Common myeloid progenitor, CD34-positive (primary cell): Measurements from ENCODE around the gene NEURL4.

Experiments
- CTCF ChIA-PET: fragments of 350-600 bp; sonication (Branson Sonifier 250); formaldehyde crosslinking; loops from one replicate; lab custom pipeline; 2021; ENCODE audit warnings: antibody characterized with exemption; lab: Charles Lee
- POLR2A ChIA-PET: fragments of 350-600 bp; sonication (Branson Sonifier 250); formaldehyde crosslinking; loops from one replicate; lab custom pipeline; 2021; ENCODE audit warnings: antibody characterized with exemption; lab: Charles Lee
- DNase-seq, 3 donors: peaks; one replicate each; pipeline versions ENCODE4 v3.0.0 to v3.0.0-alpha.2; 2013
- H3K27ac ChIP-seq, 2 experiments: 1 replicate in 1 of 2; 2 replicates in 1 of 2; pipeline ENCODE4 v1.7.0; 2013; ENCODE audit warnings: inconsistent platforms in 2 of 2, low read length in 2 of 2, mild to moderate bottlenecking in 2 of 2, low read depth in 1 of 2, moderate library complexity in 1 of 2; ENCODE audit not compliant: severe bottlenecking in 2 of 2, insufficient read depth in 1 of 2, poor library complexity in 1 of 2
- H3K27me3 ChIP-seq, 5 experiments: replicated peaks in 2 of 5; 1 replicate in 3 of 5; 2 replicates in 2 of 5; pipeline versions ENCODE4 v1.6.1 to v1.7.0; 2013; ENCODE audit warnings: low read length in 4 of 5, mild to moderate bottlenecking in 2 of 5, moderate library complexity in 2 of 5, inconsistent platforms in 1 of 5; ENCODE audit not compliant: insufficient read depth in 5 of 5, control insufficient read depth in 4 of 5
- H3K36me3 ChIP-seq, 4 experiments: 1 replicate in 2 of 4; 2 replicates in 2 of 4; pipeline versions ENCODE4 v1.6.1 to v1.7.0; 2013; ENCODE audit warnings: low read length in 3 of 4, control low read depth in 1 of 4, mild to moderate bottlenecking in 1 of 4; ENCODE audit not compliant: control insufficient read depth in 4 of 4, insufficient read depth in 4 of 4
- H3K4me1 ChIP-seq, 4 experiments: 1 replicate in 3 of 4; 2 replicates in 1 of 4; pipeline versions ENCODE4 v1.6.1 to v1.7.1; 2013; ENCODE audit warnings: low read length in 3 of 4, mild to moderate bottlenecking in 3 of 4, control low read depth in 1 of 4, inconsistent platforms in 1 of 4, moderate library complexity in 1 of 4; ENCODE audit not compliant: control insufficient read depth in 4 of 4, insufficient read depth in 4 of 4; ENCODE audit errors: control extremely low read depth in 1 of 4
- H3K4me3 ChIP-seq, 7 experiments: 1 replicate in 4 of 7; 2 replicates in 3 of 7; pipeline versions ENCODE4 v1.5.1 to v1.7.0; 2013; ENCODE audit warnings: mild to moderate bottlenecking in 7 of 7, low read length in 6 of 7, moderate library complexity in 6 of 7, inconsistent platforms in 2 of 7, low read depth in 2 of 7, control low read depth in 1 of 7; ENCODE audit not compliant: insufficient read depth in 4 of 7, control insufficient read depth in 1 of 7; ENCODE audit errors: extremely low read depth in 1 of 7
- H3K9me3 ChIP-seq, 5 experiments: 1 replicate in 4 of 5; 2 replicates in 1 of 5; pipeline versions ENCODE4 v1.6.1 to v1.7.1; 2013; ENCODE audit warnings: low read length in 4 of 5, mild to moderate bottlenecking in 2 of 5, inconsistent platforms in 1 of 5, low read depth in 1 of 5, moderate library complexity in 1 of 5; ENCODE audit not compliant: control insufficient read depth in 4 of 5, insufficient read depth in 2 of 5; ENCODE audit errors: control extremely low read depth in 1 of 5
- WGBS: methylation state at CpG from one replicate; pipeline ENCODE4 v1.1.5; 2013; ENCODE audit not compliant: insufficient coverage; 5-methylcytosine and 5-hydroxymethylcytosine counted together

Gene NEURL4

GRCh38 chr17:7290166-7290565, 39.0 kb downstream of the NEURL4 start:
- Histone ChIP-seq H3K27ac (no peak overlapping the region), H3K4me1 (peaks cover 0 to 27% (median 22%) of the 10 kb centered on the region in 4 experiments), H3K4me3 (no peak overlapping the region), H3K27me3 (peaks cover 0 to 32% (median 11%) of the 10 kb centered on the region in 5 experiments), H3K9me3 (no peaks in the 10 kb centered on the region), H3K36me3 (no peaks in the 10 kb centered on the region)
- ChIA-PET CTCF (interaction anchor here (4.6 kb wide), 1 partner anchor 7 kb away, joined by 45 read pairs; the partner anchor contains the start of gene SLC2A4), POLR2A (no interaction called here)
- WGBS, result 97% methylated on average over 6 of the region's 19 CpGs
- no peak for DNase-seq

GRCh38 chr17:7289256-7290032, 39.7 kb downstream of the NEURL4 start:
- 94% methylated on average over 15 of the region's 18 CpGs for WGBS
- no peak for DNase-seq
- peaks cover 0 to 27% (median 11%) of the 10 kb centered on the region in 5 experiments for H3K27me3 ChIP-seq
- peaks cover 0 to 22% (median 17%) of the 10 kb centered on the region in 4 experiments for H3K4me1 ChIP-seq
- no peak overlapping the region for H3K27ac ChIP-seq
- ChIA-PET POLR2A (no interaction called here), CTCF (interaction anchor here (5.7 kb wide), 1 partner anchor 8 kb away, joined by 46 read pairs; no protein-coding TSS in a partner anchor)
- no peak overlapping the region for H3K4me3 ChIP-seq
- peaks cover 0 to 4% (median 0%) of the 10 kb centered on the region in 4 experiments for H3K36me3 ChIP-seq
- no peaks in the 10 kb centered on the region for H3K9me3 ChIP-seq

GRCh38 chr17:7285679-7286078, 43.5 kb downstream of the NEURL4 start:
- 94% methylated on average over 12 of the region's 12 CpGs for WGBS
- H3K27me3 ChIP-seq, result peaks cover 0 to 2% (median 0%) of the 10 kb centered on the region in 5 experiments
- DNase-seq, result no peak
- peaks cover 0 to 42% (median 38%) of the 10 kb centered on the region in 4 experiments for H3K4me1 ChIP-seq
- ChIA-PET POLR2A (no interaction called here), CTCF (interaction anchor here (1.8 to 6.5 kb wide), 4 partner anchors 6 to 63 kb away, joined by 5 to 46 read pairs (median 26); no protein-coding TSS in a partner anchor)
- no peak overlapping the region for H3K27ac ChIP-seq
- no peak overlapping the region for H3K4me3 ChIP-seq
- no peaks in the 10 kb centered on the region for H3K9me3 ChIP-seq
- H3K36me3 ChIP-seq, result peaks cover 0 to 5% (median 0%) of the 10 kb centered on the region in 4 experiments

- no peak overlapping the region for H3K4me3 ChIP-seq
- peaks cover 0 to 5% (median 0%) of the 10 kb centered on the region in 4 experiments for H3K36me3 ChIP-seq
- ChIA-PET POLR2A (no interaction called here), CTCF (interaction anchor here (1.0 to 6.5 kb wide), 6 partner anchors 7 to 62 kb away, joined by 3 to 46 read pairs (median 6); partner anchors contain the start of gene ACAP1)
- H3K4me1 ChIP-seq, result peaks cover 0 to 47% (median 41%) of the 10 kb centered on the region in 4 experiments
- 95% methylated on average over 9 of the region's 16 CpGs for WGBS
- no peaks in the 10 kb centered on the region for H3K27me3 ChIP-seq
- H3K27ac ChIP-seq, result no peak overlapping the region
- no peak for DNase-seq
- no peaks in the 10 kb centered on the region for H3K9me3 ChIP-seq
Observed at GRCh38 chr17:7284911-7285310, 44.2 kb downstream of the NEURL4 start.

GRCh38 chr17:7283471-7284216, 45.5 kb downstream of the NEURL4 start:
- peaks cover 0 to 47% (median 41%) of the 10 kb centered on the region in 4 experiments for H3K4me1 ChIP-seq
- CTCF ChIA-PET, result interaction anchor here (0.8 to 6.5 kb wide), 6 partner anchors 8 to 53 kb away, joined by 3 to 65 read pairs (median 24); partner anchors contain the start of gene ACAP1
- 80% methylated on average over 9 of the region's 18 CpGs for WGBS
- no peaks in the 10 kb centered on the region for H3K27me3 ChIP-seq
- H3K4me3 ChIP-seq, result no peak overlapping the region
- DNase-seq, result peak in 1 of 3 donors; percentile 20
- H3K9me3 ChIP-seq, result no peaks in the 10 kb centered on the region
- H3K36me3 ChIP-seq, result peaks cover 0 to 5% (median 0%) of the 10 kb centered on the region in 4 experiments
- POLR2A ChIA-PET, result no interaction called here
- no peak overlapping the region for H3K27ac ChIP-seq

GRCh38 chr17:7282752-7283321, 46.3 kb downstream of the NEURL4 start:
- Histone ChIP-seq H3K4me3 (peak overlapping the region in 4 of 7 experiments; percentile 62 to 73 (median 68)), H3K27me3 (no peaks in the 10 kb centered on the region), H3K27ac (no peak overlapping the region), H3K4me1 (peaks cover 0 to 47% (median 41%) of the 10 kb centered on the region in 4 experiments), H3K9me3 (no peaks in the 10 kb centered on the region), H3K36me3 (peaks cover 0 to 5% (median 0%) of the 10 kb centered on the region in 4 experiments)
- ChIA-PET POLR2A (no interaction called here), CTCF (interaction anchor here (0.8 to 6.5 kb wide), 5 partner anchors 9 to 54 kb away, joined by 3 to 65 read pairs (median 3); no protein-coding TSS in a partner anchor)
- 59% methylated on average over 5 of the region's 6 CpGs for WGBS
- peak in 2 of 3 donors; percentile 66 to 78 for DNase-seq
